Measurements from ENCODE around the gene STAM. TPM values are rescaled to one million over a fixed set of nuclear protein-coding genes. Genes with fewer than 3 reads are reported as not detected.
A peak's percentile ranks its signal among the peaks of the same experiment; 100 is the strongest.

Gene STAM
- total RNA-seq, 2 experiments from 2014 or later = 52.4 to 53.3 TPM

- ChIA-PET CTCF (no interaction called here), POLR2A (no interaction called here)
- no peaks in the 10 kb centered on the region for H3K36me3 ChIP-seq (ENCODE audit: insufficient read depth, low read length)
- peak in 5 of 14 experiments; percentile 10 to 77 (median 68) for DNase-seq
- TF ChIP-seq, protein P1, sequence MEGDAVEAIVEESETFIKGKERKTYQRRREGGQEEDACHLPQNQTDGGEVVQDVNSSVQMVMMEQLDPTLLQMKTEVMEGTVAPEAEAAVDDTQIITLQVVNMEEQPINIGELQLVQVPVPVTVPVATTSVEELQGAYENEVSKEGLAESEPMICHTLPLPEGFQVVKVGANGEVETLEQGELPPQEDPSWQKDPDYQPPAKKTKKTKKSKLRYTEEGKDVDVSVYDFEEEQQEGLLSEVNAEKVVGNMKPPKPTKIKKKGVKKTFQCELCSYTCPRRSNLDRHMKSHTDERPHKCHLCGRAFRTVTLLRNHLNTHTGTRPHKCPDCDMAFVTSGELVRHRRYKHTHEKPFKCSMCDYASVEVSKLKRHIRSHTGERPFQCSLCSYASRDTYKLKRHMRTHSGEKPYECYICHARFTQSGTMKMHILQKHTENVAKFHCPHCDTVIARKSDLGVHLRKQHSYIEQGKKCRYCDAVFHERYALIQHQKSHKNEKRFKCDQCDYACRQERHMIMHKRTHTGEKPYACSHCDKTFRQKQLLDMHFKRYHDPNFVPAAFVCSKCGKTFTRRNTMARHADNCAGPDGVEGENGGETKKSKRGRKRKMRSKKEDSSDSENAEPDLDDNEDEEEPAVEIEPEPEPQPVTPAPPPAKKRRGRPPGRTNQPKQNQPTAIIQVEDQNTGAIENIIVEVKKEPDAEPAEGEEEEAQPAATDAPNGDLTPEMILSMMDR (IDR thresholded peaks at IDR 0.05) = peak; percentile 92
- Mint-ChIP-seq H3K4me1 (ENCODE audit: low read depth) (no peaks in the 10 kb centered on the region), H3K27me3 (no peaks in the 10 kb centered on the region), H3K36me3 (ENCODE audit: low read depth) (no peaks in the 10 kb centered on the region), H3K9me3 (no peaks in the 10 kb centered on the region), H3K4me3 (no peak overlapping the region), H3K27ac (no peak overlapping the region)
- H3K4me3 ChIP-seq (ENCODE audit: low read length) = no peak overlapping the region
- intact Hi-C loops (cut with DNase I, micrococcal nuclease) = loop anchor here (1.0 to 10.0 kb wide), 7 partner anchors 134 to 630 kb away; no protein-coding TSS in a partner anchor
- no peaks in the 10 kb centered on the region for H3K9me3 ChIP-seq (ENCODE audit: control insufficient read depth in 1 of 2, insufficient read depth in 1 of 2, low read length in 2 of 2)
- peak; percentile 73 for ATAC-seq (ENCODE audit: poor library complexity)
- H3K4me1 ChIP-seq (ENCODE audit: insufficient read depth, low read length) = peaks cover 2% of the 10 kb centered on the region
- no peak overlapping the region for H3K27ac ChIP-seq (ENCODE audit: low read depth in 1 of 2, low read length in 2 of 2)
- H3K27me3 ChIP-seq (ENCODE audit: control insufficient read depth in 1 of 2, insufficient read depth in 2 of 2, low read length in 2 of 2) = no peaks in the 10 kb centered on the region
Measured at GRCh38 chr10:17607603-17608332, 36.2 kb upstream of the STAM start.

DNA sequence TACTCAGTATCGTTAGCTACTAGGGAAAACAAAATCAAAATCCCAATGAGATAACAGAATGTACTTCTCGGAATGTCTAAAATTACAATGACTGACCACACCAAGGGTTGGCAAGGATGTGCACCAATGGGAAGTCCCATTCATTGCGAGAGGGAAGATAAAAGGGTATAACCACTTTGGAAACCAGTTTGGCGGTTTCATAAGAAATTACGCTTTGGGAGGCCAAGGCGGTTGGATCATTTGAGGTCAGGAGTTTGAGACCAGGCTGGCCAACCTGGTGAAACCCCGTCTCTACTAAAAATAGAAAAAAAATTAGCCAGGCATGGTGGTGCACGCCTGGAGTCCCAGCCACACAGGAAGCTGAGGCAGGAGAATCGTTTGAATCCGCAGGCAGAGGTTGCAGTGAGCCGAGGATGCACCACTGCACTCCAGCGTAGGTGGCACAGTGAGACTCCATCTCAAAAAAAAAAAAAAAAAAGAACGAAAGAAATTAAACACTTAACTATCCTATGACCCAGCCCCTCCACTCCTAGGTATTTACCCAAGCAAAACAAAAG, 34.4 kb upstream of the STAM start:
- intact Hi-C loops (cut with DNase I, micrococcal nuclease) = loop anchor here (5.0 to 10.0 kb wide), 3 partner anchors 315 to 628 kb away; no protein-coding TSS in a partner anchor
- Histone ChIP-seq H3K9me3 (ENCODE audit: control insufficient read depth in 1 of 2, insufficient read depth in 1 of 2, low read length in 2 of 2) (no peaks in the 10 kb centered on the region), H3K36me3 (ENCODE audit: insufficient read depth, low read length) (no peaks in the 10 kb centered on the region), H3K4me3 (ENCODE audit: low read length) (no peak overlapping the region), H3K27me3 (ENCODE audit: control insufficient read depth in 1 of 2, insufficient read depth in 2 of 2, low read length in 2 of 2) (no peaks in the 10 kb centered on the region), H3K27ac (ENCODE audit: low read depth in 1 of 2, low read length in 2 of 2) (no peak overlapping the region), H3K4me1 (ENCODE audit: insufficient read depth, low read length) (peaks cover 2% of the 10 kb centered on the region)
- TF ChIP-seq, protein P1 (IDR thresholded peaks at IDR 0.05) = no peak
- no peak for ATAC-seq (ENCODE audit: poor library complexity)
- Mint-ChIP-seq H3K27me3 (no peaks in the 10 kb centered on the region), H3K4me1 (ENCODE audit: low read depth) (no peaks in the 10 kb centered on the region), H3K27ac (no peak overlapping the region), H3K4me3 (no peak overlapping the region), H3K36me3 (ENCODE audit: low read depth) (no peaks in the 10 kb centered on the region), H3K9me3 (no peaks in the 10 kb centered on the region)
- DNase-seq = no peak
- CTCF ChIA-PET = no interaction called here
- POLR2A ChIA-PET = no interaction called here

- POLR2A ChIA-PET = interaction anchor here (2.4 kb wide), 1 partner anchor 27 kb away, joined by 19 read pairs; the partner anchor contains the start of gene STAM
- no peaks in the 10 kb centered on the region for H3K36me3 ChIP-seq (ENCODE audit: insufficient read depth, low read length)
- peaks cover 6% of the 10 kb centered on the region for H3K4me1 Mint-ChIP-seq (ENCODE audit: low read depth)
- peak overlapping the region; percentile 66 for H3K4me3 ChIP-seq (ENCODE audit: low read length)
- DNase-seq (peak in 11 of 14 experiments; percentile 3 to 49 (median 12)), ATAC-seq (ENCODE audit: poor library complexity) (peak; percentile 37)
- peaks cover 14% of the 10 kb centered on the region for H3K27me3 Mint-ChIP-seq
- H3K27ac ChIP-seq (ENCODE audit: low read depth in 1 of 2, low read length in 2 of 2) = no peak overlapping the region
- H3K4me1 ChIP-seq (ENCODE audit: insufficient read depth, low read length) = peaks cover 13% of the 10 kb centered on the region
- H3K36me3 Mint-ChIP-seq (ENCODE audit: low read depth) = peaks cover 4% of the 10 kb centered on the region
- H3K27me3 ChIP-seq (ENCODE audit: control insufficient read depth in 1 of 2, insufficient read depth in 2 of 2, low read length in 2 of 2) = peaks cover 0 to 5% of the 10 kb centered on the region in 2 experiments
- no peak overlapping the region for H3K27ac Mint-ChIP-seq
- H3K4me3 Mint-ChIP-seq = peak overlapping the region; percentile 67
- TF ChIP-seq, protein P1 (IDR thresholded peaks at IDR 0.05) = no peak
- intact Hi-C loops (cut with DNase I, micrococcal nuclease) = loop anchor here in 1 of 2 experiments (2.0 kb wide), 1 partner anchor 70 kb away; no protein-coding TSS in a partner anchor
- CTCF ChIA-PET = interaction anchor here (1.1 to 1.4 kb wide), 2 partner anchors 32 to 120 kb away, joined by 3 to 4 read pairs; no protein-coding TSS in a partner anchor
- H3K9me3 Mint-ChIP-seq = no peaks in the 10 kb centered on the region
- no peaks in the 10 kb centered on the region for H3K9me3 ChIP-seq (ENCODE audit: control insufficient read depth in 1 of 2, insufficient read depth in 1 of 2, low read length in 2 of 2)
Measured at GRCh38 chr10:17616403-17617030, 27.4 kb upstream of the STAM start.
